Activated naive CD8-positive, alpha-beta T cell treated with anti-CD3 and anti-CD28 coated beads, Interleukin-2, amount 10 ng/mL, durations not matched to agents 7 days and 5 days (primary cell): ENCODE data around the gene PRKG1. TPM values are rescaled to one million over a fixed set of nuclear protein-coding genes. Genes with fewer than 3 reads are reported as not detected.

Experiments used
- ATAC-seq: fragments of 150-1000 bp; cut with Tn5 transposase; one replicate; pipeline ENCODE4 v1.10.0; 2021; ENCODE audit warnings: low read depth, moderate library complexity
- POLR2A ChIA-PET: fragments of 350-600 bp; sonication (Branson Sonifier 250); formaldehyde crosslinking; loops from one replicate; lab custom pipeline; 2021; ENCODE audit warnings: antibody characterized with exemption; lab: Charles Lee
- DNase-seq: peaks from one replicate; pipeline ENCODE4 v3.0.0; 2021
- H3K27ac Mint-ChIP-seq: one replicate; pipeline ENCODE4 v1.8.0; 2022; ENCODE audit warnings: mild to moderate bottlenecking, mixed read lengths
- H3K27me3 Mint-ChIP-seq: one replicate; pipeline ENCODE4 v1.8.0; 2022; ENCODE audit warnings: mild to moderate bottlenecking, moderate library complexity, mixed read lengths
- H3K36me3 Mint-ChIP-seq: one replicate; pipeline ENCODE4 v1.8.0; 2021; ENCODE audit warnings: mild to moderate bottlenecking, mixed read lengths
- H3K4me1 Mint-ChIP-seq: one replicate; pipeline ENCODE4 v1.8.0; 2021; ENCODE audit warnings: mixed read lengths
- H3K4me3 Mint-ChIP-seq: one replicate; pipeline ENCODE4 v1.8.0; 2022; ENCODE audit warnings: mild to moderate bottlenecking, moderate library complexity, mixed read lengths
- H3K9me3 Mint-ChIP-seq: one replicate; pipeline ENCODE4 v1.8.0; 2021; ENCODE audit warnings: mixed read lengths
- total RNA-seq, 2 experiments: library from RNA; stranded (reverse); gene quantifications; one replicate each; pipeline ENCODE4 v1.2.3, GENCODE V29; 2021

The PRKG1 gene
- total RNA-seq, 2 experiments from 2014 or later = not detected

DNA sequence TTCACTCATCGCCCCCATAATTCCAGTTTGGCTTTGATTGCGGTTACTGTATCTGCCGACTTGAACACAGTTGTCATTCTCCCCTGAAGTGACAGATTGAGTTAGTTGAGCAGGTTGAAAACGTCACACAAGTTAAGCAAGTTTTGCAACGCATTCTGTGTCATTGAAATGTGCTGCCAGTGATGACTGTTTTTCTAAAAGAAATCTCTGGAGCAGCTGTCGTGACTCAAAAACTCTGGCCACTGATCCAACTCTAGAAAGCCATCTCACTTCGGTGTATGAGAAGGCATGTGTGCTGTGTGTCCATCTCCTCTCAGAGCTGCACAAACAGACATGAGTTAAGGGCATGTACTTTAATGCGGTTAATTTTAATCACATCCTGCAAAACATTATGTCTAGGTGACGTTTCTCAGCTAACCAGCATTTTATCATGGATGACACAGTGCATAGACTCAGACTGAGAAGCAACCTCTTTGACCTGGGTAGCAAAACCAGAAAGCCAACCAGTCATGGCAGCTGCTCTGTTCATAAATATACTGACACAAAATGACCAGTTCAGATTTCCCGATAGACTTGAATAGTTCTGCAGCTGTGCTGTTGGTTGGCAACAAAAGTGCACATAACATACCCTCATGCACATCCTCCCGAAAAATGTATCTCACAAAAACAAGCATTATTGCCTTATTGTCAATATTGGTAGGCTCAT, 555.8 kb downstream of the PRKG1 start:
- Mint-ChIP-seq H3K27ac (no peak overlapping the region), H3K36me3 (no peaks in the 10 kb centered on the region), H3K9me3 (no peaks in the 10 kb centered on the region), H3K4me3 (no peak overlapping the region), H3K27me3 (peaks cover 6% of the 10 kb centered on the region), H3K4me1 (no peaks in the 10 kb centered on the region)
- DNase-seq (no peak), ATAC-seq (no peak)
- POLR2A ChIA-PET = no interaction called here

DNA sequence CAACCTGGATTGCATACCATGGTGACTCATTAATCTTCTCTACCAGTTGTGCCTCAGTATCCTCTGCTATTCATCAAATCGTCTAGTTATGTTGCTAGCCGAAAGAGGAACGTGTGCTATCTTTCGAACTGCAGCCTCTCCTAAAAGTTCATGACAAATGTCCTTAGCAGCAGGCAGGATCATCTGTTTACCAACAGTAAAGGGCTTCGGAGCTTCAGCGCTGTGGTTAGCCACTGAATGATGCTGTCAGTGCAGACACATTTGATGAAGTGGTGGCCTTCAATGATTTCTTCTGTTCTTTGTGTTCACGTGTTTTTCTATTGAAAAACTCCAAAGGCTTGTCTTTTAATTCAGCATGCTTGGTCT, 556.3 kb downstream of the PRKG1 start:
- no peak overlapping the region for H3K27ac Mint-ChIP-seq
- DNase-seq (no peak), ATAC-seq (no peak)

DNA sequence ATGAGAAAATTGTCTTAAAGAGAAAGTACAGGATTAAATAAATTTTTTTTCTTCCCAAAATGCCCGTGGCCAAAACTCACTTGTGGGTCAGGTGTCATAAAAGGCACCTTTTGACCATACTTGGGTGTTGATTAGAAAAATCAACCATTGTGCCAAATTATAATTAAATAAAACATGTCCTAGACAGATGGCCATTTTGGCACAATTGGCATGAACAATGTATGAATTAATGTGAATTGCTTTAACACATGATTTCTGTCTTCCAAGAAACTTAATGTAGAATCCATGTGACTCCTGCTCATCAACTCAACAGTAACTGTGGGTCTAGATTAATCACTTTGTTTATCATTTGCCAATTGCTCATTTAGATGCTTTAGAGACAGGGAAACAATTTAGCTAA, 561.1 kb downstream of the PRKG1 start:
- DNase-seq = no peak
- no peaks in the 10 kb centered on the region for H3K4me1 Mint-ChIP-seq
- no peak overlapping the region for H3K27ac Mint-ChIP-seq
- no peaks in the 10 kb centered on the region for H3K36me3 Mint-ChIP-seq
- no peaks in the 10 kb centered on the region for H3K9me3 Mint-ChIP-seq
- POLR2A ChIA-PET = no interaction called here
- H3K27me3 Mint-ChIP-seq = peaks cover 8% of the 10 kb centered on the region
- ATAC-seq = no peak
- no peak overlapping the region for H3K4me3 Mint-ChIP-seq

More for the DNA sequence above, 556.3 kb downstream of the PRKG1 start:
- Mint-ChIP-seq H3K36me3 (no peaks in the 10 kb centered on the region), H3K27me3 (peaks cover 8% of the 10 kb centered on the region), H3K4me1 (no peaks in the 10 kb centered on the region), H3K4me3 (no peak overlapping the region), H3K9me3 (no peaks in the 10 kb centered on the region)
- POLR2A ChIA-PET = no interaction called here

DNA sequence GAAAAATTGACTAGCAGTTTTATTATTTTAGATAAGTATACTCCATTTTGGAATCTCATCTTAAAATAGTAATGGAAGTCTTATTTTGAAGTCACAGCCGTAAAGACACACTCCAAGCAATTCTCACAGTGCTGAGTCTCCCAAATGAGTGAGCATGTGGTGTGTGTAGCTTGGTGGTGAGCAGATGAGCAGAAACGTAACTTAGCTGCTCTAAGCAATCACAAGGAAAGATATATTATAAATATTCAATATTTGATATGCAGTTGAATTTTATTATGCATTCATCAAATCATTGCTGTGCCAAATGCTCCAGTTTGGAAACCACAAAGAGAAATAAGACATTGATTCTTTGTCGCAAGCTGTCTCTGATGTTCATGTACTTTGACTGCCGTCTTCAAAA, 563.9 kb downstream of the PRKG1 start:
- H3K36me3 Mint-ChIP-seq = no peaks in the 10 kb centered on the region

DNA sequence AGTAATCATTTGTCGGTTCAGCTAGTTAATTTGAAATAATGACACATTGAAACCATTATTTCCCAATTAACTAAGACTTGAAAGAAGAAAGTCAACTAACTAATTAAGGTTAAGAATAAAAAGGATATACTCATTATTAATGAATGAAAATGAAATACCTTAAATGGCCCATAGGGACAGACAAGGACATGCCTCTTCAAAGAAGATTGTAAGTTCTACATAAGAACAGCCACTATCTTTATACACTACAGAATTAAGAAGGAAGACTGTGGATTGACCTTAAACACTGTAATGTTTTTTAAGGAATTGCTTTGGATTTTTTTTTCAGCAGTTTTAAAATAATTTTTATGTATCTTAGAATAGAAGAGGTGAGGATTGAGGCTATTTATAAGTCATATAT, 564.5 kb downstream of the PRKG1 start:
- ATAC-seq (no peak), DNase-seq (no peak)
- Mint-ChIP-seq H3K27me3 (peaks cover 10% of the 10 kb centered on the region), H3K27ac (no peak overlapping the region), H3K36me3 (no peaks in the 10 kb centered on the region), H3K4me3 (no peak overlapping the region), H3K4me1 (no peaks in the 10 kb centered on the region), H3K9me3 (no peaks in the 10 kb centered on the region)
- POLR2A ChIA-PET = no interaction called here

More for the DNA sequence above, 563.9 kb downstream of the PRKG1 start:
- H3K27ac Mint-ChIP-seq = no peak overlapping the region
- H3K4me1 Mint-ChIP-seq = no peaks in the 10 kb centered on the region
- no peak for ATAC-seq
- H3K27me3 Mint-ChIP-seq = peaks cover 8% of the 10 kb centered on the region
- DNase-seq = no peak
- POLR2A ChIA-PET = no interaction called here
- H3K9me3 Mint-ChIP-seq = no peaks in the 10 kb centered on the region
- H3K4me3 Mint-ChIP-seq = no peak overlapping the region

DNA sequence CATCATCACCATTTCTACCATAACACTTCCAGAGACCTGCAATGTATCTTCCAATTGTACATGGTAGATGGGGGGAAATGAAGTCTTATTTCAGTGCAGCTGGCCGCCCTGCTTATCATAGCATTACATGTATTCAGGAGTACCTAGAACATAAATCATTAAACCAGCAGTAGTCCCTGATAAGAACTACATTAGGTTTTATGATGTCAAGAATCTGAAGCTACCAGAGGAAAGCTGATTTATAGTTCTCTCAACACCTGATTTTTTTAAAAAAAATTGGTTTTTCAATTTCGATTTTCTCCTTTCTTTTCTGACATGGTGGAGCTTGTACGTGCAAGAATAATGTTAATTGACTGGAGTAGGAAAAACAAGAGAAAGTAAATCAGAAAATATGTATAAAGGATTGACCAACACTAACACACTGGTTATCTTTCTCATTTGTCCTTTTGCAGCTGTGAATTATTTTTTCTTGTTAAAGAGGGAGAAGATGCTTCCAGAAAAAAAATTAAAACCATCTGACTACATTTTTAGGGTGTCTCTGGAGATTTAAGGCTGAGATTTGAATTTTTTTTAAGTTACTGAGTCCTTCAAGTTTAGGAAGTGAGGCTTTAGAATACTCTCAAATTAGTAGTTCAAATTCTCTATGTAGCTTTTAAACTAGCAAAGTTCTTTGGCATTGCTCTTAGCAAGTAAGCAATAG, 566.0 kb downstream of the PRKG1 start:
- no peaks in the 10 kb centered on the region for H3K4me1 Mint-ChIP-seq
- H3K9me3 Mint-ChIP-seq = no peaks in the 10 kb centered on the region
- ATAC-seq (no peak), DNase-seq (no peak)
- no peaks in the 10 kb centered on the region for H3K36me3 Mint-ChIP-seq
- POLR2A ChIA-PET = no interaction called here
- H3K4me3 Mint-ChIP-seq = no peak overlapping the region
- H3K27me3 Mint-ChIP-seq = peaks cover 9% of the 10 kb centered on the region
- H3K27ac Mint-ChIP-seq = no peak overlapping the region

DNA sequence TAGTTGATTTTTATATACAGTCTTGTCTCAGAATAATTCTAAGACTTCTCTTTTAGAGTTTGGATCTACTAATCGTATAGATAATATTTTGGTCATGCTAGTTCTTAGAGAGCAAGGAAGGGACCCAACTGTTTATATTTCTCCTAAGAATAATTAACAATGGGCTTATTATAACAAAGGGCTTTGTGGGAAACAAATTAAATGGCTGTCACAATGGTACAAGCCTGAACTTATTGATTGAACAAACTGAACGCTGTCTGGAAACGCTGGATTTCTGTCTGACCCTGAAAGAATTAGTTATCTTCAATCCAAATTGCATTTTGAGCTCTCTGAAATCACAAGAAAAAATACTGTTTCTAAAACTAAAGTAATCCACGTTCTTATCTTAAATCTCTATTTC, 568.3 kb downstream of the PRKG1 start:
- ATAC-seq (no peak), DNase-seq (no peak)
- no peaks in the 10 kb centered on the region for H3K9me3 Mint-ChIP-seq
- H3K27ac Mint-ChIP-seq = no peak overlapping the region
- POLR2A ChIA-PET = no interaction called here
- H3K4me1 Mint-ChIP-seq = no peaks in the 10 kb centered on the region
- no peak overlapping the region for H3K4me3 Mint-ChIP-seq
- H3K36me3 Mint-ChIP-seq = no peaks in the 10 kb centered on the region
- H3K27me3 Mint-ChIP-seq = peaks cover 11% of the 10 kb centered on the region

DNA sequence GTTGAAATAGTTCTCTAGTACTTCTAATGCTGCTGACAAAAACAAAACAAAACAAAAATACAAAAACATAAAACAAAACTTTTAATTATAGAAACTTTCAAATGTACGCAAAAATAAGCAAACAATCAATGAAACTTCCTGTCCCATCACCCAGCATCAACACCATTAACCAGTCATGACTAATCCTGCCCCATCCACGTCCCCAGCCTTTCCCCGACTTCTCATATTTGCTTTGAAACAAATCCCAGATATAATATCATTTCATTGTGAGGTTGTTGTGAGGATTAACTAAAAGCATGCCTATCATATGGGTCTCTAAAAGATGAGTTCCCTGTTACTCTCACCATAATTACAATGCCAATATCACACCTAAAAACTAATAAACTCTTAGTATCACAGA, 569.4 kb downstream of the PRKG1 start:
- H3K27ac Mint-ChIP-seq = no peak overlapping the region
- POLR2A ChIA-PET = no interaction called here
- ATAC-seq (no peak), DNase-seq (no peak)
- H3K9me3 Mint-ChIP-seq = no peaks in the 10 kb centered on the region
- no peaks in the 10 kb centered on the region for H3K4me1 Mint-ChIP-seq
- no peaks in the 10 kb centered on the region for H3K36me3 Mint-ChIP-seq
- H3K27me3 Mint-ChIP-seq = peaks cover 11% of the 10 kb centered on the region
- H3K4me3 Mint-ChIP-seq = no peak overlapping the region

DNA sequence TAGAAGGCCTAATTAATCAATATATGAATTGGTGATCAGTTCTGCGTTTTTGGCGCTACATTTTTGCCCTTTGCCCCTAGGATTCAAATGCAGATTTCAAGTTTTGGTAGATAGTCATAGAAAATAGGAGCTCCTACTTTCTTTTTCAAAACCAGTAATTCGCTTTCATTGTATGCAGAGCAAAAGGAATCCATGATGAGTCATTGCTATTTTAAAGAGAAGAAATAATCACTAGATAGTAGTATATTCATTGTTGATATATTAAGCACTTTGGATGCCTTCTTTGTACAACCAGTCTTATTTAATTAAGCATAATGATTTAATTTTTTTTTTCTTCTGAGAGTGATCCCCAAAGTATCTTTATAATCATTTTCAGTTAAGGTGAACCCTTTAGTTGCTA, 574.8 kb downstream of the PRKG1 start:
- H3K9me3 Mint-ChIP-seq = no peaks in the 10 kb centered on the region
- no peaks in the 10 kb centered on the region for H3K36me3 Mint-ChIP-seq
- H3K4me1 Mint-ChIP-seq = no peaks in the 10 kb centered on the region
- H3K27me3 Mint-ChIP-seq = peaks cover 10% of the 10 kb centered on the region
- no peak overlapping the region for H3K4me3 Mint-ChIP-seq
- H3K27ac Mint-ChIP-seq = no peak overlapping the region
- ATAC-seq (no peak), DNase-seq (no peak)
- POLR2A ChIA-PET = no interaction called here

DNA sequence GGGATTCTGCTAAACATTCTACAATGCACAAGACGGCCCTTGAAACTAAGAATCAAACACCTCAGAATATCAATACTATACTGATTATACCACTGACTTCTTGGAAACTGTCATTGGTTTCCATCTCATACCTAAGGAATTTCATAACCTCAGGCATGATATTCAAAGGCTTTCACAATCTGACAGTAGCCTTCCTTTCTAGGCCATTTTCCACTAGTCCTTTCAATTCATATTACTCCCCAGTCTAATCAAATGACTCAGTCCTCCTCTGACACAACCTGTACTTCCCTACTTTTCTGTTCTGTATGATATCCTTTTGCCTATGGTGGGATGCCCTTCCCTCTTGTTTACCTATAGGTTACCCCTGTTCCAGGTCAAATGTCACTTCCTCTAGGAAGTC, 576.8 kb downstream of the PRKG1 start:
- POLR2A ChIA-PET = no interaction called here
- H3K4me3 Mint-ChIP-seq = no peak overlapping the region
- ATAC-seq = no peak
- H3K9me3 Mint-ChIP-seq = no peaks in the 10 kb centered on the region
- H3K27me3 Mint-ChIP-seq = peaks cover 13% of the 10 kb centered on the region
- no peak overlapping the region for H3K27ac Mint-ChIP-seq
- H3K4me1 Mint-ChIP-seq = no peaks in the 10 kb centered on the region
- no peak for DNase-seq
- no peaks in the 10 kb centered on the region for H3K36me3 Mint-ChIP-seq

DNA sequence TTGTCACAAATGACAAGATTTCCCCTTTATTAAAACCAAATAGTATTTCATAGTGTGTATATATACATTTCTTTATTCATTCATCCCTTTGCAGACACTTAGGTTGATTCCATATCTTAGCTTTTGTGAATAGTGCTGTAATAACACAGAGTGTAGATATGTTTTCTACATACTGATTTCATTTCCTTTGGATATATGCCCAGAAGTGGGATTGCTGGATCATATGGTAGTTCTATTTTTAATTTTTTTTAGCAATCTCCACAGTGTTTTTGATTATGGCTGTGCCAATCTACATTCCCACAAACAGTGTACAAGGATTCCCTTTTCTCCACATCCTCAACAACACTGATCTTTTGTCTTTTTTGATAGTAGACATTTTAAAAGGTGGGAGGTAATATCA, 578.7 kb downstream of the PRKG1 start:
- POLR2A ChIA-PET = no interaction called here

DNA sequence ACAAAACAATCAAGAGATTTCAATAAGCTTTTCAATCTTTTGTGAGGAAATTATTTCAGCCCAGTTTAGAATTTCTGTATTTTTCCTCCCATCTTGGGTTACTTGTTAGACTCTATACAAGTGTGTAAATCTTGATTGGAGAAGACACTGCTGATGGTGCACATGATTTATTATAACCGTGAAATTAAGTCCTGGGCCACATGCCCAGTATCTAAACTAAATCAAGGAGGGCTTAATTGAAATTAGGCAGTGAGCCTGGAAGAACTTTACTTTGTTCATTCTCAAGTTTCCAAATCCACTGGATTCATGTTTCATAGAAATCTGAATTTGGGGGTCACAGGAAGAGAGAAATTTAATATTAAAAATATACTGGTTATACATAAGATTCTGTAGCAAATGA, 580.6 kb downstream of the PRKG1 start:
- POLR2A ChIA-PET = no interaction called here
- ATAC-seq = no peak
- Mint-ChIP-seq H3K9me3 (no peaks in the 10 kb centered on the region), H3K36me3 (no peaks in the 10 kb centered on the region), H3K27me3 (peaks cover 15% of the 10 kb centered on the region), H3K4me1 (no peaks in the 10 kb centered on the region), H3K27ac (no peak overlapping the region), H3K4me3 (no peak overlapping the region)
- DNase-seq = no peak

More for the DNA sequence above, 578.7 kb downstream of the PRKG1 start:
- no peak overlapping the region for H3K27ac Mint-ChIP-seq
- ATAC-seq (no peak), DNase-seq (no peak)
- no peaks in the 10 kb centered on the region for H3K36me3 Mint-ChIP-seq
- H3K9me3 Mint-ChIP-seq = no peaks in the 10 kb centered on the region
- no peaks in the 10 kb centered on the region for H3K4me1 Mint-ChIP-seq
- peaks cover 10% of the 10 kb centered on the region for H3K27me3 Mint-ChIP-seq
- H3K4me3 Mint-ChIP-seq = no peak overlapping the region

DNA sequence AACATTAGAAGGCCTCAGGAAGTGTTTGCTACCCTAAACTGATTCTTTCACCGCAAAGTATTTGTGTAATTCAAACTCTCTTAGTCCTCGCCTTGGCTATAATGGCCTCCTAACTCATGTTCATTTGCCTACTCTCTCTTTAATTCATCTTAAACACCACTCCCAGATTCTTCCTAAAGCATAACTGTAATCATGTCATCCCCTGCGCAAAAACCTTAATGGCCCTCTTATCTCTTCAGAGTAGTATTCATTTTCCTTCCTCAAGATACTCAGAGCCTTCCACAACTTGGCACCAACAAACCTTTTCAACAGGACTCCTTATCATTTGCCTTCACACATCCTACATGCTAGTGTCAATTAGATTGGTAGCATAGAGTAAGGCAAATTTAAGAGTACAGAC, 582.2 kb downstream of the PRKG1 start:
- DNase-seq = no peak
- no peak for ATAC-seq
- Mint-ChIP-seq H3K4me1 (no peaks in the 10 kb centered on the region), H3K4me3 (no peak overlapping the region), H3K36me3 (no peaks in the 10 kb centered on the region), H3K27ac (no peak overlapping the region), H3K27me3 (peaks cover 15% of the 10 kb centered on the region), H3K9me3 (no peaks in the 10 kb centered on the region)
- POLR2A ChIA-PET = no interaction called here

DNA sequence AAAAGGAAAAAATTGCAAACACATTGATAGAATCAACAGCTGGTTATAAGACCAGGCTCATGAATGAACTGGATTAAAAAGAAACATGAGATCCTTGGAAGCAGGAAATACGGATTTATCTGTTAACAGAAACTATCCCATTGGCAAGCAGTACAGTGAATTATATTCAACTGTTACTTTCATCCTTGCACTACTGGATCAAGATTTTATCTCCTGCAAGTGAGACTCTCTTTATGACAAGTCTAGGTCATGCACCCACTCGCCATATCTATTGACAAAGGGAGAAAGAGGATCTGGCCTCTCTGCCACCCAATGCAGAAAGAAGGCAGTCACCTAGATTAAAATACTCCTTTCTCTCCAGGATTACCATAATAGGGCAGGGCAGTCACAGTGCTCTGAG, 583.7 kb downstream of the PRKG1 start:
- Mint-ChIP-seq H3K36me3 (no peaks in the 10 kb centered on the region), H3K27ac (no peak overlapping the region), H3K27me3 (peaks cover 14% of the 10 kb centered on the region), H3K4me1 (no peaks in the 10 kb centered on the region), H3K4me3 (no peak overlapping the region), H3K9me3 (no peaks in the 10 kb centered on the region)
- DNase-seq (no peak), ATAC-seq (no peak)
- POLR2A ChIA-PET = no interaction called here
